Endothelial cell of umbilical vein (primary cell): ENCODE measurements around the gene TRNP1. TPM values are rescaled to one million over a fixed set of nuclear protein-coding genes. Genes with fewer than 3 reads are reported as not detected.

Experiments used
- BruUV-seq: library from RNA; stranded (reverse); fragments of 400-500 nt; replicated peaks from 2 replicates; lab custom pipeline; 2021; lab: Mats Ljungman, UMichigan
- CTCF ChIA-PET: fragments of 300-600, 350-600 bp; sonication (Branson Sonifier 250); formaldehyde crosslinking; loops from one replicate; lab custom pipeline; 2021; ENCODE audit warnings: antibody characterized with exemption, inconsistent platforms; lab: Charles Lee
- POLR2A ChIA-PET: fragments of 300-600, 350-600 bp; sonication (Branson Sonifier 250); formaldehyde crosslinking; loops from one replicate; lab custom pipeline; 2021; ENCODE audit warnings: antibody characterized with exemption, inconsistent platforms; lab: Charles Lee
- DNase-seq: peaks from one replicate; pipeline ENCODE4 v3.0.0-alpha.2; 2011; ENCODE audit warnings: low read depth, low spot score
- FAIRE-seq: peaks from 2 replicates; lab custom pipeline; 2011; peaks lifted over from hg19 to GRCh38; lab: Jason Lieb, UNC
- H2AFZ ChIP-seq: 2 replicates; pipeline ENCODE4 v1.6.0; 2012; ENCODE audit warnings: low read depth, low read length, control low read depth, inconsistent platforms
- H3K27ac ChIP-seq: 2 replicates; pipeline ENCODE4 v1.5.1; 2011; ENCODE audit warnings: low read depth, mild to moderate bottlenecking, control low read depth, low read length, moderate library complexity; ENCODE audit not compliant: insufficient read depth
- H3K27me3 ChIP-seq, 2 experiments: 2 replicates each; pipeline versions ENCODE4 v1.6.0 to v1.6.1; 2011; ENCODE audit warnings: low read length in 2 of 2, mixed read lengths in 1 of 2; ENCODE audit not compliant: control insufficient read depth in 2 of 2, insufficient read depth in 2 of 2
- H3K36me3 ChIP-seq, 2 experiments: 2 replicates in 1 of 2; 3 replicates in 1 of 2; pipeline ENCODE4 v1.5.1; 2011; ENCODE audit warnings: low read length in 2 of 2, mild to moderate bottlenecking in 1 of 2, moderate library complexity in 1 of 2; ENCODE audit not compliant: control insufficient read depth in 2 of 2, insufficient read depth in 2 of 2; ENCODE audit errors: extremely low read depth in 1 of 2
- H3K4me1 ChIP-seq: 3 replicates; pipeline ENCODE4 v1.5.1; 2011; ENCODE audit warnings: mild to moderate bottlenecking, low read length; ENCODE audit not compliant: control insufficient read depth, insufficient read depth; ENCODE audit errors: extremely low read depth
- H3K4me2 ChIP-seq: 2 replicates; pipeline ENCODE4 v1.6.1; 2011; ENCODE audit warnings: low read length, control low read depth, mixed read lengths; ENCODE audit not compliant: insufficient read depth
- H3K4me3 ChIP-seq, 3 experiments: fragments of 200-600 bp in 1 of 3; sonication (generic), shearing (Covaris generic) in 1 of 3; replicated peaks in 1 of 3; 2 replicates each; pipeline ENCODE4 v1.5.1; 2011 to 2016; ENCODE audit warnings: control low read depth in 3 of 3, low read length in 3 of 3, mild to moderate bottlenecking in 2 of 3, inconsistent platforms in 1 of 3, low read depth in 1 of 3, moderate library complexity in 1 of 3; ENCODE audit not compliant: insufficient read depth in 1 of 3
- H3K79me2 ChIP-seq: 2 replicates; pipeline ENCODE4 v1.6.0; 2012; ENCODE audit warnings: low read length, inconsistent platforms; ENCODE audit not compliant: control insufficient read depth, insufficient read depth
- H3K9ac ChIP-seq: replicated peaks from 2 replicates; pipeline ENCODE3; 2011; ENCODE audit warnings: low read length, control low read depth; ENCODE audit not compliant: insufficient read depth; ENCODE audit errors: extremely low read depth
- H3K9me1 ChIP-seq: replicated peaks from 3 replicates; pipeline ENCODE4 v1.6.0; 2011; ENCODE audit warnings: mild to moderate bottlenecking, low read length; ENCODE audit not compliant: control insufficient read depth, insufficient read depth; ENCODE audit errors: extremely low read depth
- H3K9me3 ChIP-seq: replicated peaks from 2 replicates; pipeline ENCODE4 v1.5.1; 2012; ENCODE audit warnings: low read length, inconsistent platforms; ENCODE audit not compliant: control insufficient read depth, insufficient read depth
- H4K20me1 ChIP-seq: replicated peaks from 2 replicates; pipeline ENCODE3; 2011; ENCODE audit warnings: mild to moderate bottlenecking, low read length; ENCODE audit not compliant: control insufficient read depth, insufficient read depth; ENCODE audit errors: extremely low read depth
- CTCF ChIP-seq, 2 donors: IDR thresholded peaks; 1 replicate in 1 of 2; 2 replicates in 1 of 2; pipeline ENCODE4 v1.5.1; 2011; ENCODE audit warnings: low read length in 2 of 2, mild to moderate bottlenecking in 2 of 2, moderate library complexity in 2 of 2, control low read depth in 1 of 2, inconsistent platforms in 1 of 2, low read depth in 1 of 2; ENCODE audit not compliant: insufficient read depth in 1 of 2; ENCODE audit errors: extremely low read depth in 1 of 2
- EZH2 ChIP-seq: IDR thresholded peaks from 2 replicates; pipeline ENCODE4 v1.6.1; 2012; ENCODE audit warnings: borderline replicate concordance, low read depth, mild to moderate bottlenecking, moderate library complexity, low read length, inconsistent platforms; ENCODE audit not compliant: severe bottlenecking
- FOS ChIP-seq: IDR thresholded peaks from 2 replicates; pipeline ENCODE4 v1.6.1; 2011; ENCODE audit warnings: mild to moderate bottlenecking, low read length, moderate library complexity, borderline replicate concordance; ENCODE audit not compliant: insufficient read depth
- GATA2 ChIP-seq: IDR thresholded peaks from 2 replicates; pipeline ENCODE4 v1.7.0; 2011; ENCODE audit warnings: low read depth, mild to moderate bottlenecking, moderate library complexity, mixed read lengths, low read length; ENCODE audit not compliant: insufficient read length, insufficient read depth
- JUN ChIP-seq: IDR thresholded peaks from 2 replicates; pipeline ENCODE4 v1.6.1; 2011; ENCODE audit warnings: borderline replicate concordance, low read depth; ENCODE audit not compliant: insufficient read length, insufficient read depth
- MYC ChIP-seq: IDR thresholded peaks from one replicate; pipeline ENCODE4 v1.6.1; 2011; ENCODE audit warnings: mild to moderate bottlenecking, low read depth, low read length
- POLR2A ChIP-seq: IDR thresholded peaks from 2 replicates; pipeline ENCODE4 v1.6.1; 2012; ENCODE audit warnings: low read depth, mild to moderate bottlenecking, control low read depth, low read length
- POLR2AphosphoS5 ChIP-seq: IDR thresholded peaks from 2 replicates; pipeline ENCODE4 v1.6.1; 2012; ENCODE audit warnings: low read depth, mild to moderate bottlenecking, control low read depth, low read length, moderate library complexity; ENCODE audit not compliant: insufficient read depth
- dilution Hi-C: fragments of 300-500 bp; cut with MboI; formaldehyde crosslinking; loops from one replicate; pipeline ENCODE4 v1.15.0; 2019; ENCODE audit warnings: low sequenced_read_pairs; ENCODE audit not compliant: extremely low pct_ligation_motif_present
- intact Hi-C: fragments of 100-400 bp; cut with micrococcal nuclease; formaldehyde crosslinking; loops from one replicate; pipeline ENCODE4 v1.10.0; 2022
- polyA plus RNA-seq, 4 experiments: library from polyadenylated mRNA; depleted of rRNA in 3 of 4; stranded (reverse) in 3 of 4; unstranded in 1 of 4; fragments of >200 nt; gene quantifications; 2 replicates each; pipeline versions ENCODE4 v1.2.1 to v1.2.3, GENCODE V29; 2011 to 2012; ENCODE audit warnings: missing spikeins in 1 of 4
- total RNA-seq: library from RNA; stranded (reverse); gene quantifications from 2 replicates; pipeline ENCODE4 v1.2.3, GENCODE V29; 2021
- TF ChIP-seq, protein P1 (sequence below): IDR thresholded peaks from 2 replicates; pipeline ENCODE4 v1.6.1; 2011; ENCODE audit not compliant: insufficient read depth, insufficient read length

Gene TRNP1
- total and polyA plus RNA-seq, 2 donors (not counting 3 experiments of a cell fraction or from before 2014, with no cell fraction given) = 5.9 to 20.5 TPM

DNA sequence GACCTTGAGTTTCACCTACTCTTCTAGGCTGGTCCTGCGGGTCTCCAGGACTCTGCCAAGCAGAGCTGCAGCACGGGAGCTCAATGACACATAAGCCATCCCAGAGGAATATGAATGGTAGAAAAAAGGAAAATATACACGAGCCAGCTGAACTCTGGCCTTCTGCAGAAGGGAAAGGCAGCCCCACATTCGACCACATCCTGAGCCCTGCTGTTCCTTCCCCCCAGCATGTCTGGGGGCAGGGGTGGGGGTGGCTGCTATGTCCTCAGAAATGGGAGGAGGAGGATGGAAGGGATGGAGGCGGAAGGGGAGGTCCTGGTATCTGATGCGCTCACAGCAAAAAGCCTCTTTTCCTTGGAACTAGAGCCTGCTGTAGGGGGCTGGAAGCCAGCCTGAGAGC is 21.1 kb upstream of the TRNP1 start:
- ChIA-PET CTCF (interaction anchor here (0.8 to 1.6 kb wide), 3 partner anchors 13 to 74 kb away, joined by 3 to 6 read pairs (median 3); no protein-coding TSS in a partner anchor), POLR2A (no interaction called here)
- H3K9me3 ChIP-seq = no peaks in the 10 kb centered on the region
- H3K9ac ChIP-seq = no peak overlapping the region
- H3K27me3 ChIP-seq = peaks cover 0 to 2% of the 10 kb centered on the region in 2 experiments
- dilution Hi-C loops = no loop called here
- no peak for FAIRE-seq
- no peak overlapping the region for H3K27ac ChIP-seq
- TF ChIP-seq JUN (no peak), POLR2A (no peak)
- BruUV-seq = no TSS peak
- H3K36me3 ChIP-seq = no peaks in the 10 kb centered on the region
- no peak overlapping the region for H2AFZ ChIP-seq
- no peaks in the 10 kb centered on the region for H3K9me1 ChIP-seq
- no peak overlapping the region for H3K4me2 ChIP-seq
- H3K79me2 ChIP-seq = no peaks in the 10 kb centered on the region
- H4K20me1 ChIP-seq = no peaks in the 10 kb centered on the region
- DNase-seq = no peak
- intact Hi-C loops = no loop called here
- H3K4me1 ChIP-seq = no peaks in the 10 kb centered on the region
- H3K4me3 ChIP-seq = no peak overlapping the region

DNA sequence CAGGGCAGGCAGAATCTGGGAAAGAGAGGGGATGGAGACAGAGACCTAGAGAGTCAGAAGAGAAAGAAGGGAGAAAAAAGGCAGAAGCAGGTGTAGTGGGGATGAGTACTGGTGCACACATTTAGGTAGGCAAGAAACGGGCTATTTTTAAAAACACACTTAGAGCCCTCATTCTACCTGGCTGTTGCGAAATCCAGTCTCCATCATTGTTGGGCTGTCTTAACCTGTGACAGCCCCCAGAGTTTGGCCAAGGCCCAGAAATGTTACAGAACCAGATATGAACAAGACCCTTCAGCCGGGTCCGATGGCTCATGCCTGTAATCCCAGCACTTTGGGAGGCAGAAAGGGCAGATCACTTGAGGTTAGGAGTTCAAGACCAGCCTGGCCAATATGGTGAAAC is 20.7 kb upstream of the TRNP1 start:
- CTCF ChIA-PET = interaction anchor here (0.7 to 1.6 kb wide), 4 partner anchors 13 to 73 kb away, joined by 3 to 6 read pairs (median 4); no protein-coding TSS in a partner anchor
- no peak for FAIRE-seq
- TF ChIP-seq FOS = no peak
- no peak for TF ChIP-seq JUN
- no peak for TF ChIP-seq MYC
- no peak for TF ChIP-seq EZH2
- no peak for TF ChIP-seq CTCF (IDR thresholded peaks at IDR 0.05; ENCODE audit: extremely low read depth in 1 of 2, insufficient read depth in 1 of 2, low read depth in 1 of 2, low read length in 2 of 2)
- TF ChIP-seq GATA2 = no peak
- TF ChIP-seq, protein P1, sequence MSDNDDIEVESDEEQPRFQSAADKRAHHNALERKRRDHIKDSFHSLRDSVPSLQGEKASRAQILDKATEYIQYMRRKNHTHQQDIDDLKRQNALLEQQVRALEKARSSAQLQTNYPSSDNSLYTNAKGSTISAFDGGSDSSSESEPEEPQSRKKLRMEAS = no peak
- no peak for TF ChIP-seq POLR2AphosphoS5
- no peak for TF ChIP-seq POLR2A

More for the DNA sequence above, 20.7 kb upstream of the TRNP1 start:
- no peaks in the 10 kb centered on the region for H3K79me2 ChIP-seq
- H3K9me3 ChIP-seq = no peaks in the 10 kb centered on the region
- H2AFZ ChIP-seq = no peak overlapping the region
- DNase-seq = no peak
- H4K20me1 ChIP-seq = no peaks in the 10 kb centered on the region
- H3K4me3 ChIP-seq = no peak overlapping the region
- H3K4me2 ChIP-seq = no peak overlapping the region
- POLR2A ChIA-PET = no interaction called here
- no peaks in the 10 kb centered on the region for H3K9me1 ChIP-seq
- H3K27me3 ChIP-seq = peaks cover 0 to 2% of the 10 kb centered on the region in 2 experiments
- no peaks in the 10 kb centered on the region for H3K4me1 ChIP-seq
- H3K27ac ChIP-seq = no peak overlapping the region
- intact Hi-C loops = no loop called here
- dilution Hi-C loops = no loop called here
- H3K9ac ChIP-seq = no peak overlapping the region
- H3K36me3 ChIP-seq = no peaks in the 10 kb centered on the region
- BruUV-seq = no TSS peak
